ENCODE data around the gene COL20A1.

DNA sequence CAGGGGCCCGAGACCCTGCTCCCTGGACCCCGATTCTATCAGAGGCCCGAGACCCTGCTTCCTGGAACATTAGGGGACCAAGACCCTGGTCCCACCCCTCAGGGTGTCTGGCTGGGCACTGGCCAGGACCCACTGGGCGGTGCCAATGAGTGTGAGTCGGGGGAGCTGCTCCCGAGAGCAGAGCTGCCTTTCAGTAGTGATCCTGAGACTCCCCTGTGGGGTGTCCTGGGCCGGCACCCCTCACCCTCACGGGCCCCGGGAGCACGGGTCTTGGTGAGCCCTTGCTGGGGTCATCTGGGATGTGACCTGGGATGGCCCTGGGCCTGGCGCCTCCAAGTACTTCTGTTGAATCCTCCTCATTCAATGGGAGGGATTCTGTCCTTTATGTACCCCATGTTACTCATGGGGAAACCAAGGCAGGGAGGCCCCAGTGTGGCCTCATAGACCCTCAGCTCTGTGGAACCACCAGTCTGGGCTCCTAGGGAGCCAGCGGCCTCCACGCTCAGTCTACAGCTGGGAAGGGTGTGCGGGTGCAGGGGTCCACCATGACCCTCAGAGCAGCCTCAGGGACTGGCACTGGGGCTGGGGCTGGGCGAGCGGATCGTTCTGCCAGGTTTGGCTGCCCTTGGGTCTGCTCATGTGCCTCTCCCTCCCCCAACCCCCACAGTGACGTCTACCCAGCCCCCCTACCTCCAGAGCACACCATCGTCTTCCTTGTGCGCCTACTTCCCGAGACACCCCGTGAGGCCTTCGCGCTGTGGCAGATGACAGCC, 25.6 kb downstream of the COL20A1 start:
- TF ChIP-seq POLR2A (IDR thresholded peaks at IDR 0.05; ENCODE audit: low read length) (no peak), GATA1 (IDR thresholded peaks at IDR 0.05; ENCODE audit: low read depth, low read length) (no peak)
